Adipose tissue (tissue), 3 donors: ENCODE results near the gene ZNF595. TPM values are rescaled to one million over a fixed set of nuclear protein-coding genes. Genes with fewer than 3 reads are reported as not detected.
"Not testable (repeated sequence)": the region's sequence is repeated elsewhere in the genome, so short reads cannot be mapped to it uniquely, and the experiment has no call there.

ENCODE experiments used
- H3K27ac ChIP-seq: one replicate; pipeline ENCODE4 v1.5.1; 2013; ENCODE audit warnings: low read depth, low read length
- WGBS, 3 donors: extraction: QIAGEN DNeasy Blood & Tissue Kit; methylation state at CpG; one replicate each; pipeline ENCODE4 v1.1.7; 2013; 5-methylcytosine and 5-hydroxymethylcytosine counted together
- polyA plus RNA-seq, 3 donors: library from polyadenylated mRNA; stranded (reverse); fragments of 200-250 nt; gene quantifications; one replicate each; pipeline ENCODE4 v1.2.3, GENCODE V29; 2013
- donor health status: healthy with polysubstance abuse.
- donor health status: Bipolar disorder and iron deficiency.
- donor health status: healthy.

The ZNF595 gene
- 1 to 10 TPM; 5.0 to 6.7 (median 6.4) TPM for polyA plus RNA-seq

- H3K27ac ChIP-seq = not testable (repeated sequence)
- WGBS, 3 donors = 26 to 49% (median 47%) methylated on average over 20 to 22 of the region's 29 CpGs
Measured at GRCh38 chr4:52804-53479, at the start of gene ZNF595. Gene ZNF595, plus strand, starts transcription at chr4:53321. Its CDS starts 168 bp downstream, at chr4:53489.

GRCh38 chr4:9937-10870, 42.9 kb upstream of the ZNF595 start:
- WGBS, 3 donors = 75 to 79% (median 75%) methylated on average over 36 to 69 of the region's 90 CpGs
- H3K27ac ChIP-seq = not testable (repeated sequence)

- WGBS, 3 donors = 76 to 80% (median 80%) methylated on average over 13 to 59 of the region's 123 CpGs
Measured at GRCh38 chr4:11095-11815, 41.9 kb upstream of the ZNF595 start.

GRCh38 chr4:11816-12417, 41.2 kb upstream of the ZNF595 start:
- 66 to 73% (median 71%) methylated on average over 12 to 15 of the region's 21 CpGs for WGBS, 3 donors
- H3K27ac ChIP-seq = not testable (repeated sequence)

More at GRCh38 chr4:11095-11815, 41.9 kb upstream of the ZNF595 start:
- not testable (repeated sequence) for H3K27ac ChIP-seq

GRCh38 chr4:18128-18527, 35.0 kb upstream of the ZNF595 start:
- 43 to 49% (median 47%) methylated on average over 3 of the region's 3 CpGs for WGBS, 3 donors
- H3K27ac ChIP-seq = not testable (repeated sequence)

- WGBS, 3 donors = 21 to 50% (median 46%) methylated on average over 1 of the region's 1 CpG
- not testable (repeated sequence) for H3K27ac ChIP-seq
Measured at GRCh38 chr4:18589-18988, 34.5 kb upstream of the ZNF595 start.

GRCh38 chr4:22882-23281, 30.2 kb upstream of the ZNF595 start:
- H3K27ac ChIP-seq = not testable (repeated sequence)
- 23 to 37% (median 35%) methylated on average over 2 of the region's 2 CpGs for WGBS, 3 donors

- H3K27ac ChIP-seq = not testable (repeated sequence)
- no CpG with 5 or more reads among the region's 1 CpG for WGBS, 3 donors
Measured at GRCh38 chr4:24359-24758, 28.8 kb upstream of the ZNF595 start.

GRCh38 chr4:27501-27900, 25.6 kb upstream of the ZNF595 start:
- WGBS, 3 donors = 64 to 85% (median 75%) methylated on average over 2 to 3 of the region's 3 CpGs
- not testable (repeated sequence) for H3K27ac ChIP-seq

GRCh38 chr4:28767-29542, 24.2 kb upstream of the ZNF595 start:
- WGBS, 3 donors = 29 to 44% (median 32%) methylated on average over 1 of the region's 3 CpGs
- H3K27ac ChIP-seq = not testable (repeated sequence)

- H3K27ac ChIP-seq = not testable (repeated sequence)
- WGBS, 3 donors = no CpG with 5 or more reads among the region's 6 CpGs
Measured at GRCh38 chr4:33314-33713, 19.8 kb upstream of the ZNF595 start.

- H3K27ac ChIP-seq = not testable (repeated sequence)
- WGBS, 3 donors = 66 to 76% (median 75%) methylated on average over 5 to 6 of the region's 6 CpGs
Measured at GRCh38 chr4:36559-37415, 16.3 kb upstream of the ZNF595 start.

GRCh38 chr4:38202-38601, 14.9 kb upstream of the ZNF595 start:
- H3K27ac ChIP-seq = not testable (repeated sequence)

GRCh38 chr4:43375-43774, 9.7 kb upstream of the ZNF595 start:
- H3K27ac ChIP-seq = not testable (repeated sequence)

- WGBS, 3 donors = 61 to 69% (median 65%) methylated on average over 4 of the region's 4 CpGs
- not testable (repeated sequence) for H3K27ac ChIP-seq
Measured at GRCh38 chr4:51253-51652, 1.9 kb upstream of the ZNF595 start.

- 25 to 54% (median 32%) methylated on average over 2 to 5 of the region's 9 CpGs for WGBS, 3 donors
- not testable (repeated sequence) for H3K27ac ChIP-seq
Measured at GRCh38 chr4:51655-52277, 1.4 kb upstream of the ZNF595 start.

GRCh38 chr4:53521-53920, 400 bp downstream of the ZNF595 start:
- 4% methylated on average over 4 of the region's 41 CpGs; no CpG with 5 or more reads in 2 of the 3 donors for whole genome bisulfite sequencing, 3 donors
- not testable (repeated sequence) for H3K27ac ChIP-seq
